ENCODE results near the gene CCND1.

CCND1 gene

DNA sequence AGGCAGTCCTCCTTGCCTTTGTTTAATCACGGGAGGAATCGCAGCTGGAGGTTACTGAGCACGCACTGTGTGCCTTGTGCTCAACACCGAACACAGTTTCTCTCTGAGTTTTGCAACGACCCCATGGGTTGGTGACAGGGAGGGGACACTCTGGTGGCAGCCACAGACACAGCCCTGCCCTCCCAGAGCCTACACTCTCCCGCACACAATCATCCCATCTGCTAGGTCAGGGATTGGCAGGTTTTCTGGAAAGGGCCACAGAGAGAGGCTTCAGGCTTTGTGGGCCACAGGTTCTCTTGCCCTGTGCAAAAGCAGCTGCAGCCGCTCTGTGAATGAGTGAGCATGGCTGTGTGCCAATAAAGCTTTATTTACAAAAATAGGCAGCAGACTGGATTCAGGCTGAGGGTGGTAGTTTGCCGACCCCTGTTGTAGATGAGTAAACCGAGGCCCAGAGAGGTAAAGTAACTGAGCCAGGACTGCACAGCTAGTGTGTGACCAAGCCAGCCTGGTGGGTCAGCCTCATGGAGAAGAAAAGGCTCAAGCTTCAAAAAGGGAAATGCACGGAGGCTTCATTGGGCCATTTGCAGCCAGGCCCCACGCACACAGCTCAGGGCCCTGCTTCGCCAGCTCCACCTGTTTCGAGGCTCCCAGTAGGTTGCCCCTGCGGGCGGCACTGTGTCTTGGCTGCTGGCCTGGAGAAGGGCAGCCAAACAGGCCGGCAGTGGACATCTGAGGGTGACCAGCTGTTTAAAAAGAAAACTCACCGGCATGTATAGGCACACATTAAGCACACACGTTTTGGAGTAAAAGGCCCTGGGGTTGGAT, 17.9 kb downstream of the CCND1 start:
- TF ChIP-seq, protein P1, sequence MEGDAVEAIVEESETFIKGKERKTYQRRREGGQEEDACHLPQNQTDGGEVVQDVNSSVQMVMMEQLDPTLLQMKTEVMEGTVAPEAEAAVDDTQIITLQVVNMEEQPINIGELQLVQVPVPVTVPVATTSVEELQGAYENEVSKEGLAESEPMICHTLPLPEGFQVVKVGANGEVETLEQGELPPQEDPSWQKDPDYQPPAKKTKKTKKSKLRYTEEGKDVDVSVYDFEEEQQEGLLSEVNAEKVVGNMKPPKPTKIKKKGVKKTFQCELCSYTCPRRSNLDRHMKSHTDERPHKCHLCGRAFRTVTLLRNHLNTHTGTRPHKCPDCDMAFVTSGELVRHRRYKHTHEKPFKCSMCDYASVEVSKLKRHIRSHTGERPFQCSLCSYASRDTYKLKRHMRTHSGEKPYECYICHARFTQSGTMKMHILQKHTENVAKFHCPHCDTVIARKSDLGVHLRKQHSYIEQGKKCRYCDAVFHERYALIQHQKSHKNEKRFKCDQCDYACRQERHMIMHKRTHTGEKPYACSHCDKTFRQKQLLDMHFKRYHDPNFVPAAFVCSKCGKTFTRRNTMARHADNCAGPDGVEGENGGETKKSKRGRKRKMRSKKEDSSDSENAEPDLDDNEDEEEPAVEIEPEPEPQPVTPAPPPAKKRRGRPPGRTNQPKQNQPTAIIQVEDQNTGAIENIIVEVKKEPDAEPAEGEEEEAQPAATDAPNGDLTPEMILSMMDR (IDR thresholded peaks at IDR 0.05; ENCODE audit: low read depth, low read length, missing control alignments): no peak
- no peak overlapping the region for H3K4me3 ChIP-seq (ENCODE audit: low read depth, low read length)
- no peak for DNase-seq (ENCODE audit: low read depth)

DNA sequence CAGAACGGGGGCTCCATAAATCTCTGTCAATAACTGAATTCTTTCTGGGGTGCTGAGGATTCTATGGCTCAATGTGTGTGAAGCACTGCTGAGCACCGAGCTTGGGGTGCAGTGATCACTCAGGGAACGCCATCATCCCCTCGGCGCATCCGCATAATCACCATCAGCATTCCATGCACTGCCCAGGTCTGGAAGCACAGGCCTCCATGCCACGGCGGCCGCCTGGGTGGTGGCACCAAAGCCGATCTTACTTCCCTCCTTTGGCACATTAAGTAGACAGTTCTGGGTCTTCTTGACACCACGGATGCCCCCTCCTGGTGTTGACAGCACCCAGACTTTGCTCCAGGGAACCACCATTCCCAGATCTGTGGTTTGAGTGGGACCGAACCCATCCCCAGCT, 18.6 kb downstream of the CCND1 start:
- H3K4me3 ChIP-seq (ENCODE audit: low read depth, low read length): no peak overlapping the region
- DNase-seq (ENCODE audit: low read depth): no peak
- TF ChIP-seq, protein P1 (IDR thresholded peaks at IDR 0.05; ENCODE audit: low read depth, low read length, missing control alignments): no peak

DNA sequence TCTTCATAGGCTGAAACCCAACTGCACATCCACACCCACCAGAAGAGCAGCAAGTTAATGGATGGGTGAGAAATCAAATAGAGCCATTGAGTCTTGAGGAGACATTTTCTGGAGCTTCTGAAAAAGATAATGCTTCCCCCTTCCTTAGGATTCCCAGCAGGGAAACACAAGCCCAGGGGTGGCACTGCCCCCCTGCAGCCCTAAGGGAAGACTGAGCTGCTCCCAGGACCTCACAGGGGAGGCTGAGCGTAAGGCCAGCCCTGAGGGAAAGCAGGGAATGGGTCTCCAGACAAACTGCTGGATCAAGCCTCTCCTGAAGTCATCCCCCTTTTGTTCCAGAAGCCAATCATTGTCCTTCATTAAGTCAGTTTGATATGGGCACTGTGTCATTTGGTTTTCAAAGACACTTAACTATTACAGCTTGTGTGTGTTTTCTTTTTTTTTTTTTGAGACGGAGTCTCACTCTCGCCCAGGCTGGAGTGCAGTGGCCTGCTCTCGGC, 19.1 kb downstream of the CCND1 start:
- no peak for DNase-seq (ENCODE audit: low read depth)
- H3K4me3 ChIP-seq (ENCODE audit: low read depth, low read length): no peak overlapping the region
- TF ChIP-seq, protein P1 (IDR thresholded peaks at IDR 0.05; ENCODE audit: low read depth, low read length, missing control alignments): no peak

DNA sequence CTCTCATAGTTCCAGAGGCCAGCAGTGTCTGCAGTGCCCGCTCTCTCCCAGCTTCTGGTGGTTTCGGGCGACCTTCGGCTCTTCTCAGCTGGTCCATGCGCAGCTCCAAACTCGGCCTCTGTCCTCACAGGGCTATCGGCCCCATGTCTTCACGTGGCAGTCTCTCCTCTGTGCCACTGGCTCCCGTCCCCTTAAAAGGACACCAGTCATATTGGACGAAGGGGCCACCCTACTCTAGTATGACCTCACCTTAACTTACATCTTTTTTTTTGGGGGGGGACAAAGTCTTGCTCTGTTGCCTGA, 20.4 kb downstream of the CCND1 start:
- TF ChIP-seq, protein P1 (IDR thresholded peaks at IDR 0.05; ENCODE audit: low read depth, low read length, missing control alignments): no peak
- no peak overlapping the region for H3K4me3 ChIP-seq (ENCODE audit: low read depth, low read length)
- DNase-seq (ENCODE audit: low read depth): no peak

DNA sequence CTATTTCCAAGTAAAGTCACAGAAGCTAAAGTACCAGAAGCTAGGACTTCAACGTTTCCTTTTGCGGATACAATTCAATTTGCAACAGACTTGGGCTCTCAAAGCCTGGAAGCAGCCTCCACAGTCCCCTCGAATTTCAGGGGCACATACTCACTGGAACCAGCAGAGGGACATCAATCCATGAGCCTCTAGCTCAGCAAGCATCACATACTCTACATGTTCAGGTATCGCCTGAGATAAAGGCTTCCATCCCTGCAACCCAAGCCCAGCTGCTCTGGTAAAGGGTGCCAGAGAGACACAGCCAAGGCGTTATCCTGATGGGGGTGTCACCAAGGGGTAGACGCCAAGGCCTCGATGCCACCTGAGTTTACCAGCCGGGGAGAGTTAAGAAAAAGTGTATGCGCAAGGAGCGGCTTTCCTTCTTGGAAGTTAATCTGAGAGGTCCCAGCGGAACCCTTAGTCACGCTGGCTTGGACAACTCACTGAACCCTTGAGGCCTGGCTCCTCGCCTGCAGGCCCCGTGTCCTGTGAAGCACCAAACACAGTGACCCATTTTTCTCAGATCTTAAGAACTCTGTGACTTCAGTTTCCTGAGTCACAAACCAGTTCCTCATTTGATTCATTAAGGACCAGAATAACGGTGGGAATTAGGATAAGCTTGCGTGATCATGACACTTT, 21.2 kb downstream of the CCND1 start:
- H3K4me3 ChIP-seq (ENCODE audit: low read depth, low read length): no peak overlapping the region
- no peak for DNase-seq (ENCODE audit: low read depth)
- TF ChIP-seq, protein P1 (IDR thresholded peaks at IDR 0.05; ENCODE audit: low read depth, low read length, missing control alignments): peak; percentile 21

DNA sequence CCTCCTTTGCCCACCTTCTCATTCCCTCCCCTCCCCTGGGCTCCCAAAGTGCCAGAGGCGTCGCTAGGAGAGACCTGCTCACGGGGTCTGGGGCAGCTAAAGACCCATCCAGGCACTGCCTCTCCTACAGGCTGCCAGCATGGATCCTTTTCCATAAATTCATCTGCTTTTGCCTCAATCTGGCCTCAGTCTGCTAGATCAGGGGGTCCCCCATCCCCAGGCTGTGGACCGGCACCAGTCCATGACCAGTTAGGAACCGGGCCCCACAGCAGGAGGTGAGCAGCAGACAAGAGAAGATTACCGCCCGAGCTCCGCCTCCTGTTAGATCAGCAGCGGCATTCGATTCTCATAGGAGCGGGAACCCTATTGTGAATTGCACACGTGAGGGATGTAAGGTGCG, 21.9 kb downstream of the CCND1 start:
- TF ChIP-seq, protein P1 (IDR thresholded peaks at IDR 0.05; ENCODE audit: low read depth, low read length, missing control alignments): no peak
- H3K4me3 ChIP-seq (ENCODE audit: low read depth, low read length): no peak overlapping the region
- DNase-seq (ENCODE audit: low read depth): no peak

Data from GM12864 (cell line).